ENCODE measurements around the gene SNRPA1. TPM values are rescaled to one million over a fixed set of nuclear protein-coding genes. Genes with fewer than 3 reads are reported as not detected.

The SNRPA1 gene
- total and polyA plus RNA-seq, 9 of the 15 experiments (the other 6 are each of a cell fraction or from before 2014, with no cell fraction given) = 62.7 to 245 (median 189) TPM

DNA sequence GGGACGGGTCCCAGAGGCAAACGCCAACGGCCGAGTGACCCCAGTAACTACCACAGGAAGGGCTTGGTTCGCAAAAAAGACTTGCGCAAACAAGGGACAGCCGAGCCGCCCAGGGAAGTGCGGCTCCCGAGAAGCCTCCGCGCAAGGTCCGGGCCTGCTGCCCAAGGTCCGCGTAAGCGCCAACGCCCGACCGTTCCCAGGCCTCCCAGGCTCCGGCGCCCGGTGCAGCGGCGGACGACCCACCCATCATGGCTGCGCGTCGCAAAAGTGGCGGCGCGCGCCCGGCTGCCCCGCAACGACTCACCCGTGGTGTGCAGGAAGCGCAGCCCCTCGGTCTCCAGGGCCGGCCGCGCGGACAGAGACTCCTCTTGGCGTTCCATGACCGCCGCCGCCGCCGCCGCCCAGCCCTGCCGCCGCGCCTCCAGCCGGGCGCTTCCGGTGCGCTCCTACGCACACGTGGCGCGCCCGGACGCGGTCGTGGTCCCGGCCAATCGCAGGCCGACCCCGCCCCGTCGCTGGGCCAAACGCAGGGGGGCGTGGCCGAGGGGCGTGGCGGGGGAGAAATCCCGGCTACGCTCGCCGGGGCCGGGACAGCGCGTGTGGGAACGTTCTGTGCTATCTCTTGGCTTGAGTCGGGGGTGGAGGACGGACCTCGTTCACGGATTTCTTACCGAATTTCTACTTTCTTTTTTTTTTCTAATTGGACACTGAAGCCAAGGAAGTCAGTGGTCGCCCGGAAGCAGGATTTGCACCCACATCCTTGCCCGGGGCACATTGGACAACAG is 17.8 kb downstream of the SNRPA1 start, which contains the start of gene SELENOS (continued):
- TF ChIP-seq MXD1 (CRISPR knock-in tag; IDR thresholded peaks at IDR 0.05; ENCODE audit: borderline replicate concordance, poor library complexity, severe bottlenecking) (peak; percentile 75), NR2C2 (CRISPR knock-in tag; IDR thresholded peaks at IDR 0.05) (no peak), NR2C2 (tag; IDR thresholded peaks at IDR 0.05) (peak; percentile 64; the same call in 1 of the 2 replicates), MED1 (CRISPR knock-in tag; IDR thresholded peaks at IDR 0.05; ENCODE audit: borderline replicate concordance) (no peak), MAX (CRISPR knock-in tag; IDR thresholded peaks at IDR 0.05) (peak; percentile 76; the same call in 1 of the 2 replicates), RBFOX2 (IDR thresholded peaks at IDR 0.05; ENCODE audit: low read depth, low read length) (peak; percentile 95), ZBTB8A (IDR thresholded peaks at IDR 0.05; ENCODE audit: partially characterized antibody) (no peak), DDX20 (tag; IDR thresholded peaks at IDR 0.05; ENCODE audit: low read depth) (no peak), MTA3 (IDR thresholded peaks at IDR 0.05; ENCODE audit: borderline replicate concordance) (peak; percentile 37; the same call in 1 of the 2 replicates), MAZ (CRISPR knock-in tag; conservative IDR thresholded peaks at IDR 0.05 in 1 of 2, IDR thresholded peaks at IDR 0.05 in 1 of 2) (peak; percentile 16 to 58; a peak in 1 of 4 replicates), HOXB6 (CRISPR knock-in tag; IDR thresholded peaks at IDR 0.05; ENCODE audit: borderline replicate concordance) (no peak), NONO (IDR thresholded peaks at IDR 0.05; ENCODE audit: low read depth in 2 of 2, low read length in 1 of 2) (peak; percentile 42 to 69; a peak in 1 of 4 replicates), ATF1 (CRISPR knock-in tag; IDR thresholded peaks at IDR 0.05) (peak; percentile 52; the same call in 1 of the 2 replicates), ATF1 (tag; IDR thresholded peaks at IDR 0.05) (peak; percentile 94), RBBP5 (IDR thresholded peaks at IDR 0.05; ENCODE audit: borderline replicate concordance, insufficient read depth, low read length, poor library complexity, severe bottlenecking) (peak; percentile 76), ILF3 (IDR thresholded peaks at IDR 0.05; ENCODE audit: borderline replicate concordance) (peak; percentile 81; the same call in 1 of the 2 replicates)
- TF ChIP-seq, protein P1, sequence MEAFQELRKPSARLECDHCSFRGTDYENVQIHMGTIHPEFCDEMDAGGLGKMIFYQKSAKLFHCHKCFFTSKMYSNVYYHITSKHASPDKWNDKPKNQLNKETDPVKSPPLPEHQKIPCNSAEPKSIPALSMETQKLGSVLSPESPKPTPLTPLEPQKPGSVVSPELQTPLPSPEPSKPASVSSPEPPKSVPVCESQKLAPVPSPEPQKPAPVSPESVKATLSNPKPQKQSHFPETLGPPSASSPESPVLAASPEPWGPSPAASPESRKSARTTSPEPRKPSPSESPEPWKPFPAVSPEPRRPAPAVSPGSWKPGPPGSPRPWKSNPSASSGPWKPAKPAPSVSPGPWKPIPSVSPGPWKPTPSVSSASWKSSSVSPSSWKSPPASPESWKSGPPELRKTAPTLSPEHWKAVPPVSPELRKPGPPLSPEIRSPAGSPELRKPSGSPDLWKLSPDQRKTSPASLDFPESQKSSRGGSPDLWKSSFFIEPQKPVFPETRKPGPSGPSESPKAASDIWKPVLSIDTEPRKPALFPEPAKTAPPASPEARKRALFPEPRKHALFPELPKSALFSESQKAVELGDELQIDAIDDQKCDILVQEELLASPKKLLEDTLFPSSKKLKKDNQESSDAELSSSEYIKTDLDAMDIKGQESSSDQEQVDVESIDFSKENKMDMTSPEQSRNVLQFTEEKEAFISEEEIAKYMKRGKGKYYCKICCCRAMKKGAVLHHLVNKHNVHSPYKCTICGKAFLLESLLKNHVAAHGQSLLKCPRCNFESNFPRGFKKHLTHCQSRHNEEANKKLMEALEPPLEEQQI (IDR thresholded peaks at IDR 0.05) = no peak
- TF ChIP-seq, protein P2, sequence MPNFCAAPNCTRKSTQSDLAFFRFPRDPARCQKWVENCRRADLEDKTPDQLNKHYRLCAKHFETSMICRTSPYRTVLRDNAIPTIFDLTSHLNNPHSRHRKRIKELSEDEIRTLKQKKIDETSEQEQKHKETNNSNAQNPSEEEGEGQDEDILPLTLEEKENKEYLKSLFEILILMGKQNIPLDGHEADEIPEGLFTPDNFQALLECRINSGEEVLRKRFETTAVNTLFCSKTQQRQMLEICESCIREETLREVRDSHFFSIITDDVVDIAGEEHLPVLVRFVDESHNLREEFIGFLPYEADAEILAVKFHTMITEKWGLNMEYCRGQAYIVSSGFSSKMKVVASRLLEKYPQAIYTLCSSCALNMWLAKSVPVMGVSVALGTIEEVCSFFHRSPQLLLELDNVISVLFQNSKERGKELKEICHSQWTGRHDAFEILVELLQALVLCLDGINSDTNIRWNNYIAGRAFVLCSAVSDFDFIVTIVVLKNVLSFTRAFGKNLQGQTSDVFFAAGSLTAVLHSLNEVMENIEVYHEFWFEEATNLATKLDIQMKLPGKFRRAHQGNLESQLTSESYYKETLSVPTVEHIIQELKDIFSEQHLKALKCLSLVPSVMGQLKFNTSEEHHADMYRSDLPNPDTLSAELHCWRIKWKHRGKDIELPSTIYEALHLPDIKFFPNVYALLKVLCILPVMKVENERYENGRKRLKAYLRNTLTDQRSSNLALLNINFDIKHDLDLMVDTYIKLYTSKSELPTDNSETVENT (CRISPR knock-in tag; IDR thresholded peaks at IDR 0.05) = peak; percentile 85
- TF ChIP-seq, protein P3, sequence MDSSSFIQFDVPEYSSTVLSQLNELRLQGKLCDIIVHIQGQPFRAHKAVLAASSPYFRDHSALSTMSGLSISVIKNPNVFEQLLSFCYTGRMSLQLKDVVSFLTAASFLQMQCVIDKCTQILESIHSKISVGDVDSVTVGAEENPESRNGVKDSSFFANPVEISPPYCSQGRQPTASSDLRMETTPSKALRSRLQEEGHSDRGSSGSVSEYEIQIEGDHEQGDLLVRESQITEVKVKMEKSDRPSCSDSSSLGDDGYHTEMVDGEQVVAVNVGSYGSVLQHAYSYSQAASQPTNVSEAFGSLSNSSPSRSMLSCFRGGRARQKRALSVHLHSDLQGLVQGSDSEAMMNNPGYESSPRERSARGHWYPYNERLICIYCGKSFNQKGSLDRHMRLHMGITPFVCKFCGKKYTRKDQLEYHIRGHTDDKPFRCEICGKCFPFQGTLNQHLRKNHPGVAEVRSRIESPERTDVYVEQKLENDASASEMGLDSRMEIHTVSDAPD (CRISPR knock-in tag; IDR thresholded peaks at IDR 0.05) = no peak

All from K562 (cell line).